Measurements from ENCODE around the gene TMEM178A.

Gene TMEM178A

DNA sequence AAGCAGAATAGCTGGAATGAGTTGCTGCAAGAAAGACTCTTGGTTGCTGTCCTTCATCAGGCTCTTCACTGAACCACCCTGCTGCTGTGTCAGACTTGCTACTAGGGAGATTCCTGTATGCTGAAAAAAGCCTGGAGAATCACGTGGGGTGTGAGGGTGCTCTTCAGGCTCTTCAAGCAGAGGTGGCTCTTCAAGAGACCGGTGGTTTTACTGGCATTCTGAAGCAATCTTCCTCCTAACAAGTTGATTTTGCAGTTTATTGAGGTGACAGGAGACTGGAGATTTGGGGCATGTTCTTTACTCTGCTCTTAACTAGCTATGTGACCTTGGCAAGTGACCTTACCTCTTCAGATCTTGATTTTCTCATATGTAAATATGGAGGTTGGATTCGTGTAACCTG, 14.1 kb downstream of the TMEM178A start:
- DNase-seq: no peak
- ATAC-seq: no peak

DNA sequence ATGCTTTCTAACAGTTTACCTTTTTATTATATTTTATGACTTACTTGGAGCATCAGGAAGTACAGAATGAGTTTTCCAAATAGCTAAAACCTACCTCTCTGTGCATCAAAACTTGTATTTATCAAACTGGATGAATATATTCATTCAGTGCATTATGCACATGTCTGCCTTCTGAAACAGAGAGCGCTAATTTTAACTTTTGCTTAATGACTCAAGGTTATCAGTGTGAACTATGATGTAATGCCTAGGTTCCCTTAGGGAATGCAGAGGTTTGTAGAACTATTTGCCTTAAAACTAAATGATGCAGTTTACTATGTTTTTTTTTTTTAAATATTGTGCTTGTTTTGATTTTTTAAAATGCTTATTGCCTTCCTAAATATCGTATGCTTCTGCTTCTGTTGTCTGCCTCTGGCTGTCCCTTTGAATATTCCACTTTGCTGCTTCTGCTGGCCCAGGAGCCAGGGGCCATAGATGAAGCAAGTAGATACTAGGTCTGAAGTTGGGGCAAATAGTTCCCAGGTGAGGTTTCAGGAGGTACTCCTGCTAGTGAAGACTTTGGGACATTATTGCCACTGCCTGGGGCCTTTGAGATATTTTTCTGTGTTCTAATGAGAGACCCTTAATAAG, 16.5 kb downstream of the TMEM178A start:
- ATAC-seq: no peak

DNA sequence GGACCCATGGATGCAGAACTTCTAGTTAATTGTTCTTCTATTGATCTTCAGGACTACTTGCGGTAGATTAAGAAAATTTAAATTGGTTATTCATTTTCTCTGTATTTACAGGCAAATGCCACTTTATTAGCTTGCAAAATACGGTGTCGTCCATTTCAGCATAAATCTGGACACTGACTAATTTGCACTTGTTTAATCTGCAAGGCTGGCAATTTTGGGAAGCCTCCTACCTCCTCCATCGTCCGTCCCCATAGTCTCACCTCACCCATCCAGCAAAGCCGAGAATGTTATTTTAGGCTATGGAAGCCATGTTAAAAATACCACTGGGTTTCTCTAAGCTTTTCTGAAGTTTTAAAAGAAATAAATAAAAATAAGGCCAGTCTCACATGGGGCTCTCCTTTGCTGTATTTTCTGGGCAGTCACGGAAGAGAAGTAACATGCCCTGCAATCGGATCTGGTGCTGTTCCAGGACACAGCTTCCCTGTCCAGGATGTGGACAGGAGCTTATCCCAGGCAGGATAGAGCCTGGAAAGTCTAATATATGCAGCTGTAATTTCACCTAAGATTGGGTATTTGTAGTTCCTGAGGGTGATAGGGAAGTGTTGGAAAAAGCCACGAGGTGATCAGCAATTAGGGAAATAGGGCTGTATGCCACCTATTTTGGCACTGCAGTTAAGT, 17.4 kb downstream of the TMEM178A start:
- ATAC-seq (no peak), DNase-seq (no peak)

More for the DNA sequence above, 16.5 kb downstream of the TMEM178A start:
- DNase-seq: no peak

DNA sequence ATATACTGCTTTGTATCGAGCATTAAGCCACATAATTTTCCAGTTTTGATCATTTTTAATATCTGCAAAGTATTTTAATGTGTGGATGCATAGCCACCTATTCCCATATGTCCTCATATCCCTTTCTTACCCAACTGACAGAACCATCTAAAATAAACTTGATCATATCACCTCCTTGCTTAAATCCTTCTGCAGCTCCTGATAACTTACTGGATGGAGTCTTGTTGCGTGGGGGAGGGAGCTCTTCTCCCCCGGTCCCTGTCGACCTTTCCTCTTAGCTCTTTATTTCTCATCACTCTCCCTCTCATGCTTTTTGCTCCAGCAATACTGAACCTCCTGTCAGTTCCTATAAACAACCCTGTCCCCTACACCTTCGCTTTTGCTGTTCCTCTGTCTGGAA, 18.7 kb downstream of the TMEM178A start:
- ATAC-seq: no peak
- no peak for DNase-seq

DNA sequence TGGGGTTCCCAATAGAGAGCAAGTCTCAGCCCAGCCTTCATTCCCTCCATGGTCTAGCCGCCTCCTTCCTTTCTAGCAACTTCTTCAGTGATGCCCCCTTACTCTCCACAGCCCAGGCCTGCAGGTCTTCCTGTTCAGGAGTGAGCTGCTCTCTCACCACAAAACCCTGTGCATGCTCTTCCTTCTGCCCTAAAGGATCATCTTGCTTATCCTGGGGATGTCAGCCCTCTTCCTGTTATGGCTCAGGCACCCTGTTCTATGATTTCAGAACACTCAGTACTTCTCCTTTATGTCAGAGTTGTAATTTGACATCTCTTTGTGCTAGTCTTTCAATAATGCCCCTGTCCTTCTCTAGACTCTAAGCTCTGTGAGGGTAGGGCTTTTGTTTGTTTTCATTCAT, 19.4 kb downstream of the TMEM178A start:
- DNase-seq (no peak), ATAC-seq (no peak)

DNA sequence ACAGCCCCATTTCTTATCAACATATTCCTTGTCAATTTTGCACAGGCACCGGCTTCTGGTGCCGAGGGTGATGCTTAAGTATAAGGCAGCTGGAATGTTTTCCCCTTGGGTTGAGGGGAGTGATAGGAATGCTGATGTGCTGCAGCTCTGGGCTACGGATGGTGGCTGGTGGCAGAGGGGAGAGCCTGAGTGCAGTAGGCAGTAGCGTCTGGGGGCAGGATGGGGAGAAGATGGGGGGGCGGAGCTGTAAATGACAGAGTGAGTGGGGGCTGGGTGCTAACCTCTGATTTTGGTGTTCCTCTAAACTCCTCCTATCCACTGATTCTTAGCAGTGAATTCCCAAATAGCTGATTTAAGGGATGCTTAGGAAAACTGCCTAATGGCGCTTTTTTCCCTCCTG, 20.7 kb downstream of the TMEM178A start:
- no peak for ATAC-seq
- no peak for DNase-seq

DNA sequence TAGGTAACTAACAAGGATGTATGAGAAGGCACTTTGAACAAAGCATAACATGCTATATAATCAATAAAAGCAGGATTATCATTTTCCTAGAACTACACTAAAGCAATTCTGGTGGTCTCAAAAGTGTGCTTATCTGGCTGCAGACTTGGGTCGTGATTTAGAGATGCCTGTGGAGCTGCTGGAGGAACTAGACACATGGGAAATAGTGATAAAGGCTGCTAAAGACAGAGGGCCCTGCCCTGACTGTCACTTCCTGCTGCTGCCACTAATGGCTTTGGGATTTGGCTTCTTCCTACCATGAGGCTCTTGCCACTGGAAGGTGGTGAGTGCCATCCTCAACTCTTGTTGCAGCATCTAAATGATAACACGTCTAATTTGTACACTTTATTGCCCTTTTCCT, 22.5 kb downstream of the TMEM178A start:
- DNase-seq (no peak), ATAC-seq (no peak)

DNA sequence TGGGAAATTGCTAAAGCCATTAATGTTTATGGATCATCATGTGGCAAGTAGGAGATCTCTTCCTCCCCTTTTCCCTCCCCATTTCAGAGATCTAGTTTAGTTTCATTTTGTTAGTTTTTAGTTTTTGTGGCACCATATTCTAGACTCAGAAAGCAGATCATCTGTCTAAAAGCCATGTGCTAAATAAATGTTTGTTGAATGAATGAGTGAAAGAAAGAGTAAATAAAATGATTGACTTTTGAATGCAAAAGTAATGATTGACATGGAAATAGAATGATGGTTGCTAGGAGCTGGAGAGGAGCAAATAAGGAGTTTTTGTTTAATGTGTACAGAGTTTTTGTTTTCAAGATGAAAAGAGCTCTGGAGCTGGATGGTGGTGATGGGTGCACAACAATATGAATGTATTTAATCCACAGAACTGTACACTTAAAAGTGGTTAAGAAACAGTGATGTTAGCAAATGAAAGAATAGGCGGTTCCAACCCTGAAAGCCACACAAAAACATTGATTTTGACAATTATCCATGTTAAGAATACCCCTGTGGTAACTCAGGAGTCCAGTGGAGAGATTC, 23.6 kb downstream of the TMEM178A start:
- DNase-seq (no peak), ATAC-seq (no peak)

DNA sequence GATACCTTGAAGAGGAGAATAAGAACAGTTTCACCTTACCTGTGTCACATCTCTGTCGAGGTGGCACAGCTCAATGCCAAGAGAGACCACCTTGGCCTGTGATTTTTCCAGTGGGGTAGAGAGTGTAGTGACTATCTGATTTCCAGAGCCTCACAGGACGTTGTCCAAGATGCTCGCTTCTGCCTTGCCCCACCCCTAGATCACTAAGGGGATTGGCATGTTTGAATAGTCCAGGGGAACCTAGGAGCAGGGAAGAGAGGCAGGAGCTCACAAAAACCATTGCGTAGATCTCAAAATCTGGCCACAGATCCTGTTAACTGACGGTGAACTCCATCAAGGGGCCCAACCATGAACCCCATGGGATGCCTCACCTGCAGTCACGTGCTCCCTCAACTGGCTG, 24.2 kb downstream of the TMEM178A start:
- DNase-seq (no peak), ATAC-seq (no peak)

DNA sequence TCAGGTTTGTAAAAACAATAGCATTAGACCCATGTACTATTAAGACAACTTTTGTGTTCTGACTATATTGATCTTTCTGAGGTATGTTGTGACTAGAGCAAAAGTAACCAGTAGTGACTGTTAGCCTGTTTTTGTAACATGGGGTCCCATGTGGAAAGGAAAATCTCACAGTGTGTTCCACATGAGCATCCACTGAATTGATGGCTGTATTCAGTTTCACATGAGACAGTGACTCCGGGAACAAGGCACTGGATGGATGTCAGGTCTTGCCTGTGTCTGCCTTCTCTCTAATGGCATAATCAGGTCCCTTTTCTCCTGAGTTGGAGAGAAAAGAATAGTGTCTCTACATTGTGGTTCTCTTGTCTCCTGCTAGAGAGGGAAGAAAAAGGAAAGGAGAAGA, 27.5 kb downstream of the TMEM178A start:
- no peak for DNase-seq
- no peak for ATAC-seq

DNA sequence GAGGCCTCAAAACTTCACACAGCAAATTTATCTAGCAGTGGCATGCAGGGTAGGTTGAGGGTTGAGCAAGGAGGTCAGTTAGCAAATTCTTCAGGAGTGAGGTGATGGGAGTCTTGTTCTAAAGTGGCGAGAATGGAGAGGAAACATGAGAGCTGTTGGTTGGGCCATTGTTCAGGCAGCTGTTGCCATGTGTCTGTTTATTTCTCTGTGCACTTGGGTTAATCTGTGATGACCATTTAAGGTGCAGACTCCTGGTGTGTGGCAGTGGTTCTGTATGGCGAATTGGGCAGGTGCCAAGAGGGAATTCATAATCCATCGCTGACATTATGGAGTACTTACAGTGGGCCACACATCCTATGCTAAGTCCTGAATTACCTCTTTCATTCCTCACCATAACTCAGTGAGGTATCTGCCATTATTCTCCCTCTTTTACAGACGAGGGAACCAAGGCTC, 30.4 kb downstream of the TMEM178A start:
- ATAC-seq: no peak
- no peak for DNase-seq

DNA sequence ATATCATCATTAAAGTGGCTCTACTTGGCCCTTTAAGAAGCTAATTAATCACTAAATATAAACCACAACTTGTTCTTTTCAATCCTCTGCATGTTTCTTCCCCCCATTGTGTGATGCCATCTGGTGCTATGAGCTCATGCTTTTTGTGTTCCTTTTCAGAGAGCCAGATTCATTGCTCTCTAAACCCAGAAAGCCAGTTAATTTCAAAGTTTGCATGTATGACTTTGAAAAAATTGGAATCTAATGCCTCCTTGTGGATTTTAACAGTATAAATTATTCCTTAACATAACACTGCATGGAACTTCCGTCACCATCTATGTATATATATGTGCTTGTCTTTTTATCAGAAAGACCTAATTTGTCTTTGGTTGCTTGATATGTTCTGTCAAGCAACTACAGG, 31.1 kb downstream of the TMEM178A start:
- ATAC-seq (no peak), DNase-seq (no peak)

DNA sequence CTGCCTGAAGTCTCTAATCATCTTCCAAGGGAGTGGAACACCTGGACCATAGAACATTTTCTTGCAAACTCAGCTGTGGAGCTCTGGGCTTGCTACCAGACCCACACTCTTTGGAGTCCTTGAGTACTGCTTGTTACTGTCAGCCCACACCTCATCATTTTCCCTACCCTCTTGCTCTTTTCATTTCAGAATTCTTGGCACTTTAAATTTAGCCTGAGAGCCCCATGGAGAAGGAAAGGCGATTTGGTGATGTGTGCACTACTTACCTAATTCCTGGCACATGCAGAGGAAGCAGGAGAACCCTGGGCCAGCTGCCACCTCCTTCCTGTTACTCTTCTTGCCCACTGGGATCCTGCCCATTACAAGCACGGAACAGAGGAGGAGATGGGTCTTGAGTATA, 31.7 kb downstream of the TMEM178A start:
- DNase-seq: no peak
- ATAC-seq: no peak

DNA sequence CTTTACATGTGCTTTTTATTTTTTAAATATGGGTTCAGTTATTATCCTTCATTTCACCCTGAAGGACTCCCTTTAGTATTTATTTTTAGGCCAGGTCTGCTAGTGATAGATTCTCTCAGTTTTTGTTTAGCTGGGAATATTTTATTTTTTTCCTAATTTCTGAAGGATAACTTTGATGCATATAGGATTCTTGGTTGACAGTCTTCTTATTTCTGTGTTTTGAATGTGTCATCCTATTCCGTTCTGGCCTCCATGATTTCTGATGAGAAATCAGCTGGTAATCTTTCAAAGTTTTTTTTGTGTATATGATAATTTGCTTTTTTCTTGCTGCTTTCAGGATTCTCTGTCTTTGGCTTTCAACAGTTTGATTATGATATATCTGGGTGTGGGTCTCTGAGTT, 35.4 kb downstream of the TMEM178A start:
- ATAC-seq (no peak), DNase-seq (no peak)

DNA sequence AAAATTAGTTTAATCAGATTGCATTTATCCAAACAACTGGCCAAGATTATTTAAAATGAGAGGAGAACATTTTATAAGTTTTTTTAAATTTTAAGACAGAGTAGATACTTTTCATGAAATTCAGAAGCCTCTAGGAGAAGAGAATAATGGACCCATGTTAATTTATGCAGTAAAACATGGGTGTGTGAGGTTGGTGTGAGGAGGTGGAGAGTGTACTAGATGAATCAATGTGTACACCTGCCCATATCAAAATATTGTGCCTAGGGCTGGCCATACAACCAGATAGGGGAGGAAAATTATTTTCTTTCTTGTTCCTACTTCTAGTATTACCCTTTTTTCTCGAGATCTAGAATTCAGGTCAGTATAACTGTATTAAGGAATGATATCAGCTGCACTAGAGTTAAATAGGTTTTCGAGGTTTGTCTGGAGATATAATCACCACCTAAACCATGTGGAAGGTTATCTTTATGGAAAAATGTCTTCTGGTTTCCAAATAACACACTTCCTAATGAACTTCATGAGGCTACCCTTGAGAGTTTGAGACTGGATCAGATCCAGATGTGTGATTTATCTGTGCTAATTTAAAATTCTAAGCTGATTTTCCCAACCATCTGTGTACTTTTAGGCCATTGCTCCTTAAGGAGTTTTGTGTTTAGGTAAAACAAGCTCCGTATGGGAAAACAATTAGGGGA, 37.6 kb downstream of the TMEM178A start:
- ATAC-seq (no peak), DNase-seq (no peak)

DNA sequence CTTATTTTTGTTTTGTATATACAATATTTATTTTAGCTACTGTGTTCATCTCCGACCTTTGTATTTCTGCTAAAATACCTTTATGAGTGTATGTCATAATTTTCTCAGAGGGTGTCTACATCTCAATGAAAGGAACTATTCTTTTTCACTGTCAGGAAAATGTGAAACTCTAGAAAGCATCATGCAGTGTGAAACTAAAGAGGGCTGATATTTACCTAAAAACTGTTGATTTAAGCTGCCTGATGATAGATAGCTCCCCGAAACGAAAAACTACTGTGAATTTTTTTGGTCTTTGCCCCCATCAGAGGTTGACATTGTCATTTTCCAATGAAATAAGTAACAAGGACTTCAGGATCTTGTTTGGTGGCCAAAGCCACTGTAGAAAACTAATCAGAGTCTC, 38.8 kb downstream of the TMEM178A start:
- ATAC-seq: no peak
- no peak for DNase-seq

DNA sequence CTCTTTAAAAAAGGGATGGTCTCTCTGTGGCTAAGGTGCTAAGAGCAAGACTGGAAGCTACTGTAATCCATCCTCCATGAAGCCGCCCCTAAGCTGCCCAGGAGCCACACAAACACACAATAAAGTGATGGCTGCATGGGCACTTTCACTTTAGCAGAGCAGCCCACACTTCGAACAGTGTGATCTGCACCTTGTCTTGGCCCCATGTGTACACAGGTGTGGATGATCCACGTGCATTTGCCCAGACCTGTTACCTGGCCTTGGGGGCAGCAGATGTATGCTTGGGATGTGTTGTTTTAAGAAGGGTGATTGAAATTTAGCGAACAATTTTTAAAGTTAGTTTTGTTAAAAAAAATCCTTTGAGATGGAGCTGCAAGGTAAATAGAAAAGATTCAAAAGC, 39.9 kb downstream of the TMEM178A start:
- ATAC-seq (no peak), DNase-seq (no peak)

DNA sequence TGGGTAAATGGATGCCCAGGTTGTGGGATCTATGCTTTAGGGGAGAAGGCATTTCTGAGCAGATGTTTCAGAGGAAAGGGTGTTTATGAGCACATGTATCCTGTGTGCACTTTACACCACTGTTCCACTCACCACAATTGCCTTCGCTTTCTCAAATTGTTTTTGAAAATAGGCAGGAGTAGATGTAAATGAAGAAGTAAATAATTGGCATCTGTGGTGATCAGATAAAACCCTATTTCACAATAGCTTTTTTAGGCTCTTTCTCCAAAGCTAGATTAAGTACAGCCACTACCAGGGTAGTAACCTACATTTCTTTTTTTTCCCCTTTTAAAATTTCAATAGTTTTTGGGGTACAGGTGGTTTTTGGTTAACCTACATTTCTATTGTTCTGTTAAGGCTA, 40.6 kb downstream of the TMEM178A start:
- no peak for ATAC-seq
- no peak for DNase-seq

DNA sequence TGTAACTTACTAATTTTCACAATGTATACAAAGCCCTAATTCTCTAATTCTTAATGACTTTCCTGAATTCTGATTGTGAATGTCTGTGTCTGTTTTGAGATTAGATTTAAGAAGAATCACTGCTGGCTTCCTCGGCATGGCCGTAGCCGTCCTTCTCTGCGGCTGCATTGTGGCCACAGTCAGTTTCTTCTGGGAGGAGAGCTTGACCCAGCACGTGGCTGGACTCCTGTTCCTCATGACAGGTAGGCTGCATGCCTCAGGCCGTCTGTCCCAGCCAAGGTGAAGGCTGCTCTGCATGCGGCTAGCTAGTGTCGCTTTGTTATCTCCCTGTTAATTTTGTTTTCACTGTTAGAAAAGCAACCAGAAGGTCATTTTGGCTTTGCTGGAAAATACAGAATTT, 41.2 kb downstream of the TMEM178A start:
- DNase-seq (no peak), ATAC-seq (no peak)

DNA sequence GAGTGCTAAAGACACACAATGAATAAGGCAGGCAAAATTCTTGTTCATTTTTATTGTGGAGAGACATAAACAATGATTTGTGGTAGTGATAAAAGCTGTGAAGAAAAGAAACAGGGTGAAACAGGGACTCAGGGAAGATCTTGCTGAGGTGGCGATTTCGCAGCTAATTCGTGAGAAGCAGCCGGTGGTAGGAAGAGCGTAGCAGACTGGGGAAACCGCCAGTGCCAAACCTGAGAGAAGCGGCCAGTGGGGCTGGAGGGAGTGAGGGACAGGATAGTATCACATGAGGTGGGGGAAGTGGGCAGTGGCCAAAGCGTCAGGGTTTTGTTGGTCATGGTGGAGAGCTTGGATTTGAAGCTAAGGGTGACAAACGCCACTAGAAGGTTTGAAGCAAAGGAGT, 42.3 kb downstream of the TMEM178A start:
- no peak for DNase-seq
- ATAC-seq: no peak

DNA sequence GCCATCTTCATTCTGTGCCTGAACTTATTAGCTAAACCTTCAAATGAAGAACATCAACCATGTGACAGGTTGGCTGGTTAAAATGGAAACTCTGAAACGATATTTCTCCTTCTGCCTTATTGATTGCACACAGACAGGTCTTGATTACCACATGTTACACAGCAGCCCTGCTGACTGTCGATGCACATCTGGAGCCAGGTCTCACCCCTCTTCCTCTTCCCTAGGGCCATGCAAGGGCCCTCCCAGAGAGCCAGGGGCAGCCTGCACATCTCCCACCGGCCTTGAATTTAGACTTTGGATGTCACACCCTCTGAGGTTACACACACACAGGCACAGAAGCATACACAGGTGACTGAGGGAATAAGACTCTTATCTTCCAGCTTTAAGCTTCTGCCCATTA, 45.1 kb downstream of the TMEM178A start:
- ATAC-seq (no peak), DNase-seq (no peak)

DNA sequence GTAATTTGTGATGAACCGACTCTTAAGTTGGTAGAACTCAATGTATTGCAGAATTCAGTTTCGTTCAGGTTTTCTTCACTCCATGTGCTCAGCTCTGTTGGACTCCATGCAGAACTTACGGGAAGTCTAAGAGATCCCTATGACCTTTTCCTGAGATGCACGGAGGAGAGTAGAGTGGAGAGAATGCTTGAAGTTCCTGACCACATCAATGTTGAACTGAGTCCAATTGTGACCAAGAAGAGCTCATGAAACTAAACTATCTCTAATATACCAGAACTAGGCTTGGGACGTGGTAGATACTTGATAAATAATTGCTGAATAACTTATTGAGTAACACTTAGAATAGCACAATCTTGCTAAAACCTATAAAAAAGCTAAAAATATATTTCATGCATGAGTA, 47.2 kb downstream of the TMEM178A start:
- no peak for ATAC-seq
- no peak for DNase-seq

DNA sequence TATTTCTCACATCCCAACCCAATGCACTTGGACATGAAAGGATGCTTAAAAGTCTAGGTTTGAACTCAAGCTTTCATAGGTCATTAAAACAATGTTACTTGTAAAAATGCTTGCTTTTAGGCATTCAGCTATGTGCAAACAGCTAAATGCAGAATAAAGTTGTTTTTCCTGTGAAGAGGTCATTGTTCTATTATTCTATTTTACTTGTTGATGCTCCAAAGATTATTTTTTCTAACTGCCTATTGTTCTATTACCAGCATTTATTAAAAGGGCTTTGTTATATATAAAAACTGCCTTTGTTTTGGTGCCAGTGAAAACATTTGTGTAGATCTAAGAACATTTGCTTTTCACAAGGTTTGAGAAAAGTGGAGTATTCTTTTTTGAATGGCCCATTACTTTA, 49.4 kb downstream of the TMEM178A start:
- no peak for DNase-seq
- ATAC-seq: no peak
